HepG2 (cell line): ENCODE data around the gene TTLL11.

ENCODE experiments used
- ARHGAP35 ChIP-seq: sonication (generic); formaldehyde crosslinking; IDR thresholded peaks from 2 replicates; pipeline ENCODE4 v1.9.0; 2022; ENCODE audit warnings: mild to moderate bottlenecking, inconsistent platforms, moderate library complexity, missing genetic modification reagents, borderline replicate concordance
- FOXA3 ChIP-seq: IDR thresholded peaks from 2 replicates; pipeline ENCODE4 v1.6.1; 2016; ENCODE audit warnings: missing genetic modification reagents, missing compliant biosample characterization
- MXI1 ChIP-seq: IDR thresholded peaks from 3 replicates; pipeline ENCODE4 v1.6.1; 2012; ENCODE audit warnings: low read depth, low read length, inconsistent platforms, borderline replicate concordance
- POLR2A ChIP-seq, 2 experiments: IDR thresholded peaks; 2 replicates each; pipeline ENCODE4 v1.6.1; 2011; ENCODE audit warnings: low read depth in 2 of 2, low read length in 2 of 2, mild to moderate bottlenecking in 1 of 2, moderate library complexity in 1 of 2; ENCODE audit not compliant: insufficient read depth in 1 of 2
- SP1 ChIP-seq, 2 experiments: fragments of 450-650 bp in 1 of 2; sonication (generic) in 1 of 2; formaldehyde crosslinking in 1 of 2; IDR thresholded peaks; 2 replicates each; pipeline versions ENCODE4 v1.4.0 to v1.6.1; 2016 to 2020; ENCODE audit warnings: missing genetic modification reagents in 1 of 2
- USF2 ChIP-seq, 2 experiments: sonication (generic) in 1 of 2; formaldehyde crosslinking in 1 of 2; IDR thresholded peaks; 2 replicates each; pipeline versions ENCODE4 v1.5.1 to v1.6.1; 2011 to 2020; ENCODE audit warnings: borderline replicate concordance in 1 of 2, low read depth in 1 of 2, low read length in 1 of 2, mild to moderate bottlenecking in 1 of 2, missing genetic modification reagents in 1 of 2, moderate library complexity in 1 of 2
- ZBTB33 ChIP-seq: sonication (generic); formaldehyde crosslinking; IDR thresholded peaks from 2 replicates; pipeline ENCODE4 v1.4.0; 2020; ENCODE audit warnings: missing genetic modification reagents
- ZNF431 ChIP-seq: sonication (generic); formaldehyde crosslinking; IDR thresholded peaks from 2 replicates; pipeline ENCODE4 v1.9.0; 2022; ENCODE audit warnings: missing genetic modification reagents, low read depth, mild to moderate bottlenecking, borderline replicate concordance

GRCh38 chr9:122050167-122050566 is 42.9 kb downstream of the TTLL11 start:
- TF ChIP-seq USF2 (IDR thresholded peaks at IDR 0.05; ENCODE audit: low read depth, low read length), result no peak
- no peak for TF ChIP-seq USF2 (CRISPR knock-in tag; IDR thresholded peaks at IDR 0.05; ENCODE audit: borderline replicate concordance)
- TF ChIP-seq FOXA3, result no peak
- TF ChIP-seq ZNF431, result no peak
- TF ChIP-seq POLR2A (IDR thresholded peaks at IDR 0.05; ENCODE audit: insufficient read depth in 1 of 2, low read depth in 2 of 2, low read length in 2 of 2), result no peak
- TF ChIP-seq ARHGAP35 (CRISPR knock-in tag), result no peak
- no peak for TF ChIP-seq SP1 (IDR thresholded peaks at IDR 0.05)
- no peak for TF ChIP-seq SP1 (CRISPR knock-in tag; IDR thresholded peaks at IDR 0.05)
- no peak for TF ChIP-seq MXI1
- no peak for TF ChIP-seq ZBTB33 (CRISPR knock-in tag)
